ENCODE data around the gene CHURC1. TPM values are rescaled to one million over a fixed set of nuclear protein-coding genes. Genes with fewer than 3 reads are reported as not detected.

Gene CHURC1
- total RNA-seq, 1 donor from 2014 or later, result 53.5 TPM

Other genes starting within 250 kb of the CHURC1 start
- gene PLEKHG3, start 210.0 kb upstream of the CHURC1 start, total RNA-seq, result 3.0 and 3.1 TPM in 2 replicates
- not detected in 2 replicates for gene SPTB, start 34.5 kb upstream of the CHURC1 start, total RNA-seq
- gene GPX2, start 28.3 kb downstream of the CHURC1 start, total RNA-seq, result not detected in 2 replicates
- 6.2 and 6.9 TPM in 2 replicates for gene RAB15, start 57.9 kb downstream of the CHURC1 start, total RNA-seq
- 18.9 and 19.1 TPM in 2 replicates for gene FNTB, start 72.4 kb downstream of the CHURC1 start, total RNA-seq
- 122 and 128 TPM in 2 replicates for gene MAX, start 188.1 kb downstream of the CHURC1 start, total RNA-seq

All from activated CD4-positive, alpha-beta T cell treated with anti-CD3 and anti-CD28 coated beads, Interleukin-2, amount 10 ng/mL, durations not matched to agents 24 days and 14 days (primary cell).